SKM-1 (cell line): ENCODE measurements around the gene SLC7A6.

ENCODE experiments used
- DNase-seq: peaks from one replicate; lab custom pipeline; 2025; ENCODE audit not compliant: unreplicated experiment; lab: John Stamatoyannopoulos, UW

The SLC7A6 gene

GRCh38 chr16:68253721-68254120 is 10.6 kb upstream of the SLC7A6 start:
- DNase-seq: no peak

GRCh38 chr16:68255712-68256111 is 8.6 kb upstream of the SLC7A6 start:
- no peak for DNase-seq

- no peak for DNase-seq
These were observed 6.9 kb upstream of the SLC7A6 start for GRCh38 chr16:68257251-68257905.

- DNase-seq: no peak
These were observed 6.2 kb upstream of the SLC7A6 start for GRCh38 chr16:68257906-68258800.

GRCh38 chr16:68259007-68259825 is 5.1 kb upstream of the SLC7A6 start:
- DNase-seq: no peak

- no peak for DNase-seq
These were observed 683 bp upstream of the SLC7A6 start for GRCh38 chr16:68263559-68264127.

- peak; percentile 34 for DNase-seq
These were observed 973 bp downstream of the SLC7A6 start for GRCh38 chr16:68265078-68265920.

- no peak for DNase-seq
These were observed 3.5 kb downstream of the SLC7A6 start for GRCh38 chr16:68267612-68268405.

GRCh38 chr16:68269793-68270192 is 5.5 kb downstream of the SLC7A6 start:
- DNase-seq: no peak

- DNase-seq: no peak
These were observed 6.0 kb downstream of the SLC7A6 start for GRCh38 chr16:68270353-68270752.

- DNase-seq: no peak
These were observed 8.3 kb downstream of the SLC7A6 start for GRCh38 chr16:68272507-68273209.

- no peak for DNase-seq
These were observed 9.1 kb downstream of the SLC7A6 start for GRCh38 chr16:68273459-68273858.

- no peak for DNase-seq
These were observed 9.6 kb downstream of the SLC7A6 start for GRCh38 chr16:68273896-68274295.

- no peak for DNase-seq
These were observed 10.1 kb downstream of the SLC7A6 start for GRCh38 chr16:68274441-68274840.

GRCh38 chr16:68275611-68276191 is 11.4 kb downstream of the SLC7A6 start:
- no peak for DNase-seq

GRCh38 chr16:68276223-68276622 is 11.9 kb downstream of the SLC7A6 start:
- DNase-seq: no peak

GRCh38 chr16:68279726-68280558 is 15.6 kb downstream of the SLC7A6 start:
- DNase-seq: no peak
